ENCODE data around the gene COL6A2. TPM values are rescaled to one million over a fixed set of nuclear protein-coding genes. Genes with fewer than 3 reads are reported as not detected.
"Not testable (repeated sequence)": the region's sequence is repeated elsewhere in the genome, so short reads cannot be mapped to it uniquely, and the experiment has no call there.

The COL6A2 gene
- total RNA-seq, 2 experiments from 2014 or later = 16.0 to 16.5 TPM

- not testable (repeated sequence) for H3K36me3 Mint-ChIP-seq, H3K27me3 Mint-ChIP-seq, H3K27ac Mint-ChIP-seq, DNase-seq, H3K9me3 Mint-ChIP-seq, H3K4me3 Mint-ChIP-seq
- peaks cover 14% of the 10 kb centered on the region for H3K4me1 Mint-ChIP-seq
Observed at GRCh38 chr21:46140352-46141003, 42.6 kb downstream of the COL6A2 start.

- Mint-ChIP-seq H3K27ac (no peak overlapping the region), H3K9me3 (peaks cover 2% of the 10 kb centered on the region), H3K27me3 (no peaks in the 10 kb centered on the region), H3K4me3 (no peak overlapping the region), H3K4me1 (peaks cover 14% of the 10 kb centered on the region), H3K36me3 (no peaks in the 10 kb centered on the region)
- DNase-seq = no peak
Observed at GRCh38 chr21:46141767-46142581, 44.1 kb downstream of the COL6A2 start.

- peak overlapping the region; percentile 29 for H3K27ac Mint-ChIP-seq
- H3K4me3 Mint-ChIP-seq = no peak overlapping the region
- peak; percentile 45 for DNase-seq
- no peaks in the 10 kb centered on the region for H3K27me3 Mint-ChIP-seq
- H3K36me3 Mint-ChIP-seq = no peaks in the 10 kb centered on the region
- H3K4me1 Mint-ChIP-seq = peaks cover 14% of the 10 kb centered on the region
- peaks cover 2% of the 10 kb centered on the region for H3K9me3 Mint-ChIP-seq
Observed at GRCh38 chr21:46142582-46143473, 44.9 kb downstream of the COL6A2 start.

GRCh38 chr21:46144464-46145070 lies 46.7 kb downstream of the COL6A2 start:
- no peaks in the 10 kb centered on the region for H3K27me3 Mint-ChIP-seq
- peak overlapping the region; percentile 49 for H3K27ac Mint-ChIP-seq
- H3K9me3 Mint-ChIP-seq = peaks cover 2% of the 10 kb centered on the region
- no peak overlapping the region for H3K4me3 Mint-ChIP-seq
- peaks cover 14% of the 10 kb centered on the region for H3K4me1 Mint-ChIP-seq
- DNase-seq = no peak
- no peaks in the 10 kb centered on the region for H3K36me3 Mint-ChIP-seq

GRCh38 chr21:46145159-46145839 lies 47.4 kb downstream of the COL6A2 start:
- H3K4me3 Mint-ChIP-seq = no peak overlapping the region
- H3K4me1 Mint-ChIP-seq = peaks cover 14% of the 10 kb centered on the region
- no peaks in the 10 kb centered on the region for H3K27me3 Mint-ChIP-seq
- peak overlapping the region; percentile 49 for H3K27ac Mint-ChIP-seq
- H3K9me3 Mint-ChIP-seq = peaks cover 2% of the 10 kb centered on the region
- no peak for DNase-seq
- no peaks in the 10 kb centered on the region for H3K36me3 Mint-ChIP-seq

GRCh38 chr21:46145840-46146691 lies 48.2 kb downstream of the COL6A2 start:
- Mint-ChIP-seq H3K27me3 (no peaks in the 10 kb centered on the region), H3K4me1 (peaks cover 14% of the 10 kb centered on the region), H3K36me3 (no peaks in the 10 kb centered on the region), H3K9me3 (peaks cover 2% of the 10 kb centered on the region), H3K27ac (no peak overlapping the region), H3K4me3 (no peak overlapping the region)
- no peak for DNase-seq

GRCh38 chr21:46146856-46147255 lies 48.9 kb downstream of the COL6A2 start:
- Mint-ChIP-seq H3K27ac (no peak overlapping the region), H3K4me1 (peaks cover 12% of the 10 kb centered on the region), H3K27me3 (no peaks in the 10 kb centered on the region), H3K36me3 (no peaks in the 10 kb centered on the region), H3K9me3 (peaks cover 2% of the 10 kb centered on the region), H3K4me3 (no peak overlapping the region)
- no peak for DNase-seq

- not testable (repeated sequence) for H3K4me3 Mint-ChIP-seq, H3K27ac Mint-ChIP-seq, H3K27me3 Mint-ChIP-seq, H3K36me3 Mint-ChIP-seq, H3K9me3 Mint-ChIP-seq
- DNase-seq = peak; percentile 51
- H3K4me1 Mint-ChIP-seq = peaks cover 12% of the 10 kb centered on the region
Observed at GRCh38 chr21:46147429-46147828, 49.5 kb downstream of the COL6A2 start.

- DNase-seq = no peak
- Mint-ChIP-seq H3K4me3 (no peak overlapping the region), H3K27ac (no peak overlapping the region), H3K4me1 (peaks cover 12% of the 10 kb centered on the region), H3K9me3 (no peaks in the 10 kb centered on the region), H3K36me3 (no peaks in the 10 kb centered on the region), H3K27me3 (no peaks in the 10 kb centered on the region)
Observed at GRCh38 chr21:46148106-46148505, 50.2 kb downstream of the COL6A2 start.

- Mint-ChIP-seq H3K4me1 (peaks cover 6% of the 10 kb centered on the region), H3K27me3 (no peaks in the 10 kb centered on the region), H3K36me3 (no peaks in the 10 kb centered on the region), H3K4me3 (no peak overlapping the region), H3K27ac (no peak overlapping the region), H3K9me3 (no peaks in the 10 kb centered on the region)
- no peak for DNase-seq
Observed at GRCh38 chr21:46149205-46149901, 51.4 kb downstream of the COL6A2 start.

GRCh38 chr21:46150073-46150472 lies 52.2 kb downstream of the COL6A2 start:
- no peaks in the 10 kb centered on the region for H3K27me3 Mint-ChIP-seq
- H3K36me3 Mint-ChIP-seq = no peaks in the 10 kb centered on the region
- H3K9me3 Mint-ChIP-seq = no peaks in the 10 kb centered on the region
- DNase-seq = no peak
- H3K4me3 Mint-ChIP-seq = no peak overlapping the region
- H3K4me1 Mint-ChIP-seq = peaks cover 3% of the 10 kb centered on the region
- no peak overlapping the region for H3K27ac Mint-ChIP-seq

GRCh38 chr21:46150491-46151121 lies 52.7 kb downstream of the COL6A2 start:
- Mint-ChIP-seq H3K9me3 (no peaks in the 10 kb centered on the region), H3K27me3 (no peaks in the 10 kb centered on the region), H3K27ac (no peak overlapping the region), H3K4me1 (peaks cover 3% of the 10 kb centered on the region), H3K36me3 (no peaks in the 10 kb centered on the region), H3K4me3 (no peak overlapping the region)
- DNase-seq = no peak
